ENCODE data around the gene MSANTD1.

Gene MSANTD1

DNA sequence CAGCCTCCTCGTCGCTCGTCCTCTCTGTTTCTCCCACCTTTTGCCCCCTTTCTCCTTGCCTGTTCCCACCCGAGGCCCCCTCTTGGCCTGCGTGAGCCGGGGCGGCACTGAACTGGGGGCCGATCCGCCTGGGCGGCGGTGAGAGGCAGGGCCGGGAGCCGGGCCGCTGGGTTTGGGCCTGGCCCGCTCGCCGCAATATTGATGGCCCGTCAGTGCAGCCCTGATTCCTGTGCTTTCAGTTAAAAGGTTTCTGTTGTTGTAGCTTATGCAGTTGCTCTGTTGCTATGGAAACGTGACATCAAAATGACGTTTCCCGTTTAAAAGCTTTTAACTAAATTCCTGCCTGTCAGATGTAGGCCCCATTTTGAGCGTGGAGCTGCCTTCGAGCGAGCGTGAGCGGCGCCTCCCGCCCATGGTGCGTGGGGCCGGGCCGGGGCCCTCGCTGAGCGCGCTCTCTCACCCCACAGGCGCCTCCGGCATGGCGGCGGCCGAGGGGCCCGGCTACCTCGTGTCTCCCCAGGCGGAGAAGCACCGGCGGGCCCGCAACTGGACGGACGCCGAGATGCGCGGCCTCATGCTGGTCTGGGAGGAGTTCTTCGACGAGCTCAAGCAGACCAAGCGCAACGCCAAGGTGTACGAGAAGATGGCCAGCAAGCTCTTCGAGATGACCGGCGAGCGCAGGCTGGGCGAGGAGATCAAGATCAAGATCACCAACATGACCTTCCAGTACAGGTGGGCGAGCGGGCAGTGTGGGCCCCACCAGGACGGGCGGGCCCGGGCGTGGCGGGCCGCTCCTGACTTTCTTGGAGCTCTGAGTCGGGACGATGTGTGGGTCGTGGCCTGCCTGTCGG lies at the start of gene MSANTD1:
Gene MSANTD1 (plus strand): TSS at position 349 of the 851 bp plus-strand sequence. CDS start 64 bp downstream, at position 413.
- DNase-seq = no peak

DNA sequence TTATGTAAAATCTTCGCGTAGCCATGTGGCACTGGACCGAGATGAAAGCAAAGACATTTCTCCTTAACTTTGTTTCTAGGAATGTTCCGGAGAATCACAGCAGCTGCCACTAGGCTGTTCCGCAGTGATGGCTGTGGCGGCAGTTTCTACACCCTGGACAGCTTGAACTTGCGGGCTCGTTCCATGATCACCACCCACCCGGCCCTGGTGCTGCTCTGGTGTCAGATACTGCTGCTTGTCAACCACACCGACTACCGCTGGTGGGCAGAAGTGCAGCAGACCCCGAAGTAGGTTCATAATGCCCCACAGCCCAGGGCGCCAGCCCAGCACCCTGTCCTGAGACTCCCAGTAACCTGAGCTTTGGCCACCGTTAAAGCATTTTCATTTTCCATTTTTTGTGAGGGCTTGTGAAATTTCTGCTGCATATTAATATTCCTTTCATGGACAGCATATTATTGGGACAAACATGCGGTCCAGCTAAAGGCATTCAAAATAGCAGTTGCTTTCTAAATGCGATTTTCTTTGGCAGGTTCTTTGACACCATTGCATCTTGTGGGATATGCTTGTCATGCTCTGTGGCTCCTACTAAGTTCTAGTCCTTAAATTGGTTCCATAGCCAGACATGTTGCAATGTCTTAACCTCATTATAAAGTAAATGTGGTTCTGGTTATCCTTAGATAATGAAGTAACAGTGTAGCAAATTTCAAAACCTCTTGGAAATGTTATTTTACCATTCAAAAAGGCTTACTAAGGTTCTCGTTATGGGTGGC lies 49.1 kb upstream of the MSANTD1 start:
- DNase-seq = no peak

DNA sequence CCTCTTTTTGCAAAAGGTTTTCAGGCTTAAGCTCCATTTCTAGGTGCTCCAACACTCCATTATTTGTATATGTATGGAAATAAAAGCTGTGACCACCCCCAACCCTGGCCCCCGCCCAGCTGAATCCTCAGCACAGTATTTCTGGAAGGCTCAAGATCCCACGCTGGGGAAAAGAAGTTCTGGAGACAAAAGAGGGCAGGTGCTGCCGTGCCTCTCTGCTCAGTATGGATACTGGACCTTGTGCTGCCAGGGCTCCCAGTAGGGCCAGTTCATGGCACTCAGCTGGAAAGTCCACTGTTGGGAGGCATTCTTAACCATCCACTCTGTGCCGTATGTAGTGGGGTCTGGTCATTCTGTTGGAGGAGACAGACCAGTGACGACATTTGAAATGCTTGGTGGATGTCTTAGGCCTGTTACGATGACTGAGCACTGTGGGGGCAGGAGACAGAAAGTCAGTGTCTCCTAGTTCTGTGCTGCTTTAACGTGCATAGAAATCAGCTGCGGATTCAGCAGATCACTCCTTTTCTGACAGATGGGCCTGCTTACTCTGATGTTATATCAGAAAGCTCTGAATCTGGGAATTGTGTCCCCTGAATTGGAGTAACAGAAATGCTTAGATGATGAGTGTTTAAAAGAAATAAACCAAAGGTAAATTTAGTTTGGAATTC lies 48.4 kb upstream of the MSANTD1 start:
- DNase-seq = no peak

DNA sequence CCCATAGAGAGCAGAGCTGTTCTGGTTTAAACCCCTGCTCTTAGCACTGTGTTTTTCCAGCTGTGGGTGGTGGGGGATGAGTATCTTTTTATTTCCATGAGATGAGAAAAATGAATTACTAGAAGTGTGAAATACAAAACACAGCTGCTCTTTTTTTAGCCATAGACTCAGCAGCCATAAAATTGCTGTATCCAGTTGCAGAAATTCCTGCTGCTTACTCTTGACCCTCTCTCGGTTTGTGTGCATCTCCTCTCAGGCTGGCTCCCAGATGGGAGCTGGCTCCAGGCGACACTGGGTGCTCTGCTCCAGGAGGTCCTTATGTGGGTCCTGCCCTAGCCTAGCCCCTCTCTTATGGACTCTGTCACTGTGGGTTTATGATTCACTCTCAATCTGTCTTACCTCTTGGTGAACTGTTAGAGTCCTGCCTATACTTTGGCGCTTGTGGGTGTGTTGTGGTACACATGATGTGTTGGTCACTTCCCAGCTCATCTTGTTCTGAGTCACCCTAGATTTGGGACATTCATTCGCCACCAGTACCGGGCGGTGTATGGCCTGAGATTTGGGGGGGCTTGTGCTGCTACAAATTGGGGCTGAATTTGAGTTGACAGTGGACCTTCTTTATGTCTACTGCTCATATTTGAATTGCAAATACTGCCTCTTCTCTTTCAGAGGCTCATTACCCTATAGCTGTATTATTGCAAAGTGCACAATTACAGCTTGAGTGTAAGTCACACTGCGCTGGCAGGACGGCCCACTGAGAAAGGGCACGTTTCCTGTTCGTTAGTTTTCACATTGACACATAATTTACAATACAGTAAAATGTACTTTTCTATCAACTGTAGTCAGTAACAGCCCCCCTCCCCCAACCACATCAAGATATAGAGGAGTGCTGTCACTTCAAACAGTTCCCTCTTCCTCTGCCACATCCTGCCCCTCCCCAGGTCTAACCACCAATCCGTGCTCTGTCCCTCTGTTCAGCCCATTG lies 46.9 kb upstream of the MSANTD1 start:
- no peak for DNase-seq

DNA sequence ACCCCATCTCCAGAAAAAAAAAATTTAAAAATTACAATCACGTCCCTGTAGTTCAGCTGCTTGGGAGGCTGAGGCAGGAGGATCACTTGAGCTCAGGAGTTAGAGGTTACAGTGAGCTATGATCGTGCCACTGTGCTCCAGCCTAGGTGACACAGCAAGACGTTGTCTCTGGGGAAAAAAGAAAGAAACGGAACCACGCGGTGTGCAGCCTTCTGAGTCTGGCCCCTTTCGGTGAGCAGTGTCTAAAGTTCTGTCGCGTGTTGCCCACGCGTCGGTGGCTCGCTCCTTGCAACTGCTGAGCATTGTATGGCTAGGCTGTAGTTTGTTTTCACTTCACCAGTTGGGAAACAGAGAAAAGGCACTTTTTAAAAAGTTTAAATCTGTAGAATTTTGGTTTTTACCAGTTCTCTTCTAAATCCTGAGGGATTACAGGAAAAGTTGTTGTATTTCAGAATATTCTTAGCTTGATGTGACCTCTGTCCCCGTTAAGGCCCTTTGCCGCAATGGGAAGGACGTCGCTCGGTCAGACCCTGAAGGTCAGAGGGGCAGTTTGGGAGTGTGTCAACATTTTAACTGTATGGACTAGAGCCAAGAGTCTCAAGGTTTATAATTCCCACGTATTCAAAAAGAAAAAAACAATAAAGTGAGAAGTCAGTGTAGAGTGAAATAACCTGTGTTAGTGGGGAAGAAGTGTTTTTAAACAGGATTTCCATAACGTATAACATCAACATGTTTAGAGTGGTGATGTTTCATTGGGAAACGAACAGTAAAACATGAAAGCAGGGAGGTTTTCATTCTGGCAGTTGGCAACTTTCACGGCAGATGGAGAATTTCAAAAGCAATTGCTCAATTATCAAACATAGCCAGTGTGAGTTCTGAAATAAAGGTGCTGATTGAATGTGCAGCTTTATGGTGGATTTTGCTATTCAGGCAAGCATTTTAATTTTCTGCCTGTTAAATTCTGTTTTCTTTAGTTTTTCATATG lies 45.8 kb upstream of the MSANTD1 start:
- DNase-seq = no peak

DNA sequence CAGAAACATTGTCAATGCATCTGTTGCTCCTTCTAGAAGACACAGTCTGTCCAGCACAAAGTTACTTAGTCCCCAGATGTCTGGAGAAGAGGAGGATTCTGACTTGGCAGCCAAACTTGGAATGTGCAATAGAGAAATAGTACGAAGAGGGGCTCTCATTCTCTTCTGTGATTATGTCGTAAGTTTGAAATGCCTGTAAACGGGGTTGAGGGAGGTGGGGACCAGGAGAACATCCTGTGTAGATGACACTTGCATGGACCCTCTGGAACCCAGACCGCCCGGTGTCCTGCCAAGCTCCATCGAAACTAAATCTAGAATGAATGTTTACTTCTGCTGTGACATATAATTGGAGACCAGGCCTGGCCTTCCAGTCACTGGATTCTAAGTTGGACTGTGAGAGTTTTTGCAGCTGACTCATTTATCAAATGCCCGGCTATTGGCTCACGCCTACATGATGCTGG lies 45.0 kb upstream of the MSANTD1 start:
- DNase-seq = no peak

DNA sequence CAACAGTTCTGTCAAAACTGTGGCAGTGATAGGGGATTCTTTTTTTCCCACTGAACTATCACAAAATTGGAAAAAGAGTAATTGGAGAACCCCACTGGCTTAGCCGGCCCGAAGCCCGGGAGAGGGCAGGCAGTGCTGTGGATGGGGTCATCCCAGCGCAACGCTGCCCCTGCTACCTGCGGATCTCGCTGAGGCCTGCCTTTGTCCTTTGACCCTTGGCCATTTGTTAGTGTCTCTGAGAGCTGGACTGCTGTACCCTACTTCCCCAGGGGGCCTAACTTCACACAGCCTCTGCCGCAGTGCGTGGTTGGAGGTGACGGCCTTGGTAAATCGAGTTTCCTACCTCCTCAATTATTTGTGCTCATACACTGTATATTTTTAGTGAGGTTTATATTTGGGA lies 43.0 kb upstream of the MSANTD1 start:
- DNase-seq = no peak

DNA sequence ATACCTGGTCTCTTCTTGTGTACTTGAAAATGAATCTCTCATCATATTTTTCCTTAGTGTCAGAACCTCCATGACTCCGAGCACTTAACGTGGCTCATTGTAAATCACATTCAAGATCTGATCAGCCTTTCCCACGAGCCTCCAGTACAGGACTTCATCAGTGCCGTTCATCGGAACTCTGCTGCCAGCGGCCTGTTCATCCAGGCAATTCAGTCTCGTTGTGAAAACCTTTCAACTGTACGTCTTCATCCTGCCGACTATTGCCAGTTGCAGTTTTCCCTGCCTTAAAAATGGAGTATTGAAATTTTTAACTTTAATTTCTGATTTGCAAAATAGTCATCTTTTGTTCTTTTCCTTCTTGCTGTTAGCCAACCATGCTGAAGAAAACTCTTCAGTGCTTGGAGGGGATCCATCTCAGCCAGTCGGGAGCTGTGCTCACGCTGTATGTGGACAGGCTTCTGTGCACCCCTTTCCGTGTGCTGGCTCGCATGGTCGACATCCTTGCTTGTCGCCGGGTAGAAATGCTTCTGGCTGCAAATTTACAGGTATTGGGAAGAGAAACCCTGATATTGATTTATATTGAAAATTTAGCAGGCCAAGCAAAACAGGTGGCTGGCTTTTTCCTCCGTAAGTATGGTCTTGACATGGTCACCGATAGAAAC lies 42.4 kb upstream of the MSANTD1 start:
- DNase-seq = no peak

DNA sequence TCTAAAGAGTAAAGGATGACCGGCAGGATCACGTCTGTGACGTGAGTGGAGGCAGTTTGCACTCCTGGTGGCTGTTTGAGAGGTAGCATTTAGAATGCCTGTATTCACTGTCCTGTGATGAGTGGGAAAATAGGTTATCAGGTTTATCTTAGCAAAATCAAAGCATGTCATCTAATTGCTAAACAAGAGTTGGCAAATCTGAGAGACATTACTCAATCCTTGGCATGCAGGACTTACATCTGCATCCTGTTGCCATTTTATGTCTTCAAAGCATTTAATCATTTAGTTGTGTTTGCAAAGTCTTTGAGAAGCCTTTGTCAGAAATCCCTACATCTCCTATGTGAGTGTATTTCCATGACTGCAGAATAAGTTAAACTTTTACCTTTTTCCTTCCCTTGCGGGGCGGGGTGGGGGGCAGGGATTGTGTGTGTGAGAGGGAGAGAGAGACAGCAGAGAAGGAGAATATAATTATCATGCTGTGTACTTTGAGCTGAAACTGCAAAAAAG lies 41.4 kb upstream of the MSANTD1 start:
- no peak for DNase-seq

DNA sequence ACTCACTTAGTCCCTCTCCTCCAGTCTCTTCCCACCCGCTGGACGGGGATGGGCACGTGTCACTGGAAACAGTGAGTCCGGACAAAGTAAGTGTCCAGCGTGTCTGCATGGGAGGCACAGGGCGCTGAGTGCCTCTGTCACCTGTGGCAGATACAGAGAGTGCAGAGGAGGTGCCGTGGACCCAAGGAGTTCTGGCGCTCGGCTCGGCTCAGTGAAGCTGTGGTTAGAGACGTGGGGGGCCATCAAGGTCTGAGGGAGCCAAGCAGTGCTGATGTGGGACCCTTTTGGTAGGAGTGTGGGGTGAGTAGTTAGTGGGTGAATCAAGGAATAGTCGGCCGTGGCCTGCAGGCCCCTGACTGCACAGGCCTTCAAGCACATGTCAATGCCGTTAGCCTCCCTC lies 40.1 kb upstream of the MSANTD1 start:
- no peak for DNase-seq

DNA sequence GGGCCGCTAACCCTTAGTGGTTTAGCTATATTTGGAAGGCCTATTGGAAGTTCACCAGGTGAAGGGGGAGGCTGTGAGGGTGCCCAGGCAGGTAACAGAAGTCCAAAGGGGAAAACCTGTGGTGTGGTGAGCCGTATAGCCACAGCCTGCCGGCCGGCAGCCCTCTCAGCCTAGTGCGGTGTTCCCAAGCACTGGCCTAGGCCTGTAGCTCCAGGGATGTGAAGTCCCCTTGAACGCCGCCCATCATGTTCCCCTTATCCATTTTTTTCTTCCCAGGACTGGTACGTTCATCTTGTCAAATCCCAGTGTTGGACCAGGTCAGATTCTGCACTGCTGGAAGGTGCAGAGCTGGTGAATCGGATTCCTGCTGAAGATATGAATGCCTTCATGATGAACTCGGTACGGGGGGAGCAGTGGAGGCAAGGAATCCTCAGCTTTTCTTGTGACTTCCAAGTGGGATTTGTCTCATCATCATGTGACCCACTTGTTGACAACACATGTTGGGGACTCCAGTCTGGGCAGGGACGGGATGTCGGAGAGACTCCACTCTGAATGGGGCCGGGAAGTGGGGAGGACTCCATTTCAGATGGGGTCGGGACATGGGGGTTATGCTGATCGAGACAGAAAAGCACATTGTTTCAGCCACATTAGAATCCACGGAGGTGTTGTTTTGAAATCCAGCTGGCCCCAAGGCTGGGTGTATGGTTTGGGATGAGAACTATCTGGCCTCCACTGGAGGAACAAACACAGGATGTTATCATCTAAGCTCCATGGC lies 39.2 kb upstream of the MSANTD1 start:
- DNase-seq = no peak

DNA sequence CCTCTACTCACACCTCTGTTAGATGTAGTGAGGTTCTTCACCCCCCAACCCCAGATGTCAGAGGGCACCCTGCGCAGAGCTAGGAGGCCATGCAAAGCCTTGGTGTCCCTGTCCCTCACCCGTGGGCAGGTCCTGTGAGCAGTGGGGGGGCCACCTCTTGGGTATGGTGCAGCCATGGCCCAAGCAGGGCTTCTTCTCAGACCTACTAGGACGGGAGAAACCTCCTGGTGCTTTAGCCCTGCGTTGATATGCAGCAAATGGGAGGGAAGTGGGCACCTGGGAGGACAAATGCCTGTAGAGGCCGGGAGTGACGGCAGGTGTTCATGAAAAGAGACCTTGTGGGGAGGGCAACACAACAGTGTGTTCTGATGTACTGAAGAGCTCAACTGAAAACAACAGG lies 38.5 kb upstream of the MSANTD1 start:
- no peak for DNase-seq

DNA sequence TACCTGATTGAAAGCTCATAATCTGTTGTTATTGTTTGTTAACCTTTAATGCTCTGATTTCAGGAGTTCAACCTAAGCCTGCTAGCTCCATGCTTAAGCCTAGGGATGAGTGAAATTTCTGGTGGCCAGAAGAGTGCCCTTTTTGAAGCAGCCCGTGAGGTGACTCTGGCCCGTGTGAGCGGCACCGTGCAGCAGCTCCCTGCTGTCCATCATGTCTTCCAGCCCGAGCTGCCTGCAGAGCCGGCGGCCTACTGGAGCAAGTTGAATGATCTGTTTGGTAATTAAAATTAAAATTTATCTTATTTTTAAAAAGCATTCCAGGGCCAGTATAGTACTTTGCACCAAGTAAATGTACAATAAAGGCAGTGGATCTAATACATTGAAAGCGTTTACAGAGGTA lies 37.1 kb upstream of the MSANTD1 start:
- DNase-seq = no peak

DNA sequence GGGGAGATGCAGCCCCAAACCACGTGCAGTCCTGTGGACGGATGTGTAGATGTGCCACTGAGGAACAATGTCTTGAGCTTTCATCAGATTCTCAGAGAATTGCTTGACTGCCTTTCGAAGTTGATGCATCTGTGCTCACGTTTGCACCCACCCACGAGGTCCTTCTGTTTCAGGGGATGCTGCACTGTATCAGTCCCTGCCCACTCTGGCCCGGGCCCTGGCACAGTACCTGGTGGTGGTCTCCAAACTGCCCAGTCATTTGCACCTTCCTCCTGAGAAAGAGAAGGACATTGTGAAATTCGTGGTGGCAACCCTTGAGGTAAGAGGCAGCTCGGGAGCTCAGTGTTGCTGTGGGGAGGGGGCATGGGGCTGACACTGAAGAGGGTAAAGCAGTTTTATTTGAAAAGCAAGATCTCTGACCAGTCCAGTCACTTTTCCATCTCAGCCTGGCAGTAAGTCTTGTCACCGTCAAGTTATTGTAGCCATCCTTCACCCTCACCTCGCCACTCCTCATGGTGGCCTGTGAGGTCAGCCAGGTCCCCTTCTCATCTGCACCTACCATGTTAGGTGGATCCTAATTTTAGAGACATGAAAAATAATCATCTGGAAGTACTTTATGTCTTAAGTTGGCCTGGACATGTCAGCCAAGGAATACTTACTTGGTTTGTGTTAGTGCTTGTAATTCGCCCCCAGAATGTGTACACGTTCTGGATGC lies 36.4 kb upstream of the MSANTD1 start:
- DNase-seq = no peak

DNA sequence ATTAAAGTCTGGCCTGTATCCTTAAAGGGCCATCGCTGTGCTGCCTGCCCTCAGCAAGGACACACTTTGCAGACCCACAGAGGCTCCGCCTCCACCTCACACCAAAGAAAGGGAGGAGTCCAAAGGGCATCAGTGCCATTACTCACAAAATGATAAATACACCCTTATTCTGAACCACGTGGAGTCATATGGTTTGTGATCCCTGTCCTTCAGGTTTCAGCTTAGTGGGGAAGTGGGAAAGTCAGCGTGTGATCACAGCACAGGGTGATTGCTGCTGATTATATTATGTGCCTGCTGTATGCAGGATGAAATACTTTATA lies 35.9 kb upstream of the MSANTD1 start:
- no peak for DNase-seq

DNA sequence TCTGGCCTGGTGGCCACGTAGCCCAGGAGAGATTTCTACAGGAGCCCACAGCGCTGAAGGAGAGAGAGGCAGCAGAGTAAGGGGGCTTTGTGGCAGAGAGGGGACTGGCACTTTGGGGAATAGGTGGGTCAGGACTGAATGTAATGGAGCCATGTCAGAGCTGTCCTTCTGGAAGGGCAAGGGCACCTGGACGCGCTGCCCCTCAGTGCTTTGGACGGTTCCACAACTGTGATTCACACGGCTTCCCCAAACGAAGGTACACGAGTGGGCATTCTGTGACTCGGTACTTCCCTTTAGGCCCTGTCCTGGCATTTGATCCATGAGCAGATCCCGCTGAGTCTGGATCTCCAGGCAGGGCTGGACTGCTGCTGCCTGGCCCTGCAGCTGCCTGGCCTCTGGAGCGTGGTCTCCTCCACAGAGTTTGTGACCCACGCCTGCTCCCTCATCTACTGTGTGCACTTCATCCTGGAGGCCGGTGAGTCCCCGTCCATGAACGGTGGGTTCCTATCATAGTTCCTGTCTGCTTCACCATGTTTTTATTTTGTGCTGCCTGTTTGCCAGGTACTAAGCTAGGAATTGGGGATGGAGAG lies 35.2 kb upstream of the MSANTD1 start:
- DNase-seq = no peak

DNA sequence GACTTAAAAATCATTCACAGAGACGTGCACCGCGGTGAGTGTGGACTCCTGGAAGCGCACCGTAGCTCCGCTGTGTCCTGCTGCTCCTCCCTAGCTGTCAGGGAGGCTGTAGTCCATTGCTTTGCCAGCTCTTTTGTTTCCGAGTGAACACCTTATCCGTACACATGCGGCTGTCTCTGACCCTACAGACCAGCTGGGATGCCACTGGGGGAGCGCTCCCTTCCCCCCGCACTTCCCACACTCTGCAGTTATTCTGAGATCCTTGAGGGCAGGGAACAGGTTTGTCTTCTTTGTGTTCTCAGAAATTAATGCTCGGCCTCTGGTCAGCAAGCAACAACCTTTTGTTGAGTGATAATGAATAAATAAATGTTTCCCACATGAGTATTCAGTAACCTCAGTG lies 33.7 kb upstream of the MSANTD1 start:
- DNase-seq = no peak

DNA sequence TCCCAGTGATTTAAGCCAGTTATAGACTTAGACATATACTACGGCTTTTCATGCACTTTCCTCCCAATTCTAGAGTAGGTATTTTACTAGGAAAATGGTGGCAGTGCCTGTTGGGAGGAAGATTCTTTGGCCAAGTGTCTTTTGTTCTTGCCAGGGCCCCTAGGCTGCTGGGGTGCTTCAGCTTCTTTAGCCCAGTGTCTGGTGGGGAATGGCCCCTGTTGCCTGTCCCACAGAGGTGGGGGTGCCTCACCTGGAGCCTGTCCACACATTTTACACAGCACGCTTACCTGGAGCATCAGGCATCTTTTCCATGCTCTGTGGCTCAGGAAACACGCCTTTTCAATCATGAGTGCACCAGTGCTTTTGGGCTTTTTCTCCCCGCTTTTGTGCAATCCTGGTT lies 33.2 kb upstream of the MSANTD1 start:
- no peak for DNase-seq

DNA sequence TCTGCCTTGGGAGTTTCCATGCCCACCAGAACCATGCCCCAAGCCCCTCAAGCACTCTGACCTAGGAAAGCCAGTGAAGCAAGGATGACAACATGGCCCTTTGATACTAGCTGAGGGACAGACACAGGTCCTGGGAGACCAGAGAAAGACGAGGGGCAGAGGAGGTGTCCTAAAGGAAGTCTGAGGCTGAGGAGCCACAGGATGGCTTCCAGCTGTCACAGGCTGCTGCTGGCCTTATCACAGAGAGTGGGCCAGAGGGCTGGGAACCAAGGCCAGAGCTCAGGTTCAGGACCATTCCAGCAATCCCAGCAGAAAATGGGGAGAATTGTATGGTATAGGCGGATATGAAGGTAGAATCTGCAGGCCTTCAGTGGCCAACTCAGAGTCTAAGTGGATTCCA lies 31.7 kb upstream of the MSANTD1 start:
- no peak for DNase-seq

Data from NCI-H510A (cell line).